ENCODE measurements around the gene TMEM108. TPM values are rescaled to one million over a fixed set of nuclear protein-coding genes. Genes with fewer than 3 reads are reported as not detected.

The TMEM108 gene
- total RNA-seq, 2 experiments from 2014 or later: not detected

DNA sequence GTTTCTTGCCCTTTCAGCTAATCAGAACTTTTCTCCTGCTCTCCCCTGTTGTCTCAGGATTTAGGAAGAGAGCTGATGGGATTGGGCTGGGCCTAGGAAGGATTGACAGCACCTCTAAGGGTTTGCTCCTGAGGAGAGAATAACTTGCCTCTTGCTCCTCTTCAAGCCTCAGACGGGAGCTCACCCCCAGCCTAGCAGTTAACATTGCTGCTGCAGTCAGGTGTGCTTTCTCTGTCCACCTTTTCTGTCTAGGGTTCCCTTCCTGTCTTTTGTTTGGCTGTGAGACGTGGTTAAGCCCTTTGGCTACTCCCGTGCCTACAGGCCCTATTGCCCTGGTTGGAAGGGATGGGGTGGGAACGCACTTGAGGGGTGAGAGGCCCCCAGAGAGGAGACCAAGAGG, 20.1 kb downstream of the TMEM108 start:
- intact Hi-C loops (cut with DNase I, micrococcal nuclease): no loop called here
- H3K27ac Mint-ChIP-seq: no peak overlapping the region
- ChIA-PET POLR2A (no interaction called here), CTCF (interaction anchor here (0.8 kb wide), 1 partner anchor 10 kb away, joined by 3 read pairs; no protein-coding TSS in a partner anchor)
- no peaks in the 10 kb centered on the region for H3K4me1 Mint-ChIP-seq
- H3K4me3 Mint-ChIP-seq: no peak overlapping the region
- no peaks in the 10 kb centered on the region for H3K9me3 Mint-ChIP-seq (ENCODE audit: low read depth)
- H3K27me3 Mint-ChIP-seq: peaks cover 6% of the 10 kb centered on the region
- DNase-seq (no peak), ATAC-seq (no peak)
- H3K36me3 Mint-ChIP-seq (ENCODE audit: low read depth): no peaks in the 10 kb centered on the region

DNA sequence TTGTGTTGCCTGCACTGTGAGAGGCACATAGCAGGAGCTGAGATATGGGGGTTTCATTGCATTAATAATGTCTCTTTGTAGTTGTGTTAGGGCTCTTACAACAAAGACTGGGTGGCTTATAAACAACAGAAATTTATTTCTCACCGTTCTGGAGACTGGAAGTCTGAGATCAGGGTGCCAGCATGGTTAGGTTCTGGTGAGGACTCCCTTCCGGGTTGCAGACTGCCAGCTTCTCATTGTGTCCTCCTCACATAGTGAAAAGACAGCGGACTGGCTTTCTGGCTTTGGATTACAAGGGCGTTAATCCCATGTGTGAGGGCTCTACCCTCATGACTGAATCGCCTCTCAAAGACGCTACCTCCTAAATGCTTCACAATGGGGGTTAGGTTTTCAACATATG, 20.6 kb downstream of the TMEM108 start:
- CTCF ChIA-PET: interaction anchor here (0.8 kb wide), 1 partner anchor 10 kb away, joined by 3 read pairs; no protein-coding TSS in a partner anchor

DNA sequence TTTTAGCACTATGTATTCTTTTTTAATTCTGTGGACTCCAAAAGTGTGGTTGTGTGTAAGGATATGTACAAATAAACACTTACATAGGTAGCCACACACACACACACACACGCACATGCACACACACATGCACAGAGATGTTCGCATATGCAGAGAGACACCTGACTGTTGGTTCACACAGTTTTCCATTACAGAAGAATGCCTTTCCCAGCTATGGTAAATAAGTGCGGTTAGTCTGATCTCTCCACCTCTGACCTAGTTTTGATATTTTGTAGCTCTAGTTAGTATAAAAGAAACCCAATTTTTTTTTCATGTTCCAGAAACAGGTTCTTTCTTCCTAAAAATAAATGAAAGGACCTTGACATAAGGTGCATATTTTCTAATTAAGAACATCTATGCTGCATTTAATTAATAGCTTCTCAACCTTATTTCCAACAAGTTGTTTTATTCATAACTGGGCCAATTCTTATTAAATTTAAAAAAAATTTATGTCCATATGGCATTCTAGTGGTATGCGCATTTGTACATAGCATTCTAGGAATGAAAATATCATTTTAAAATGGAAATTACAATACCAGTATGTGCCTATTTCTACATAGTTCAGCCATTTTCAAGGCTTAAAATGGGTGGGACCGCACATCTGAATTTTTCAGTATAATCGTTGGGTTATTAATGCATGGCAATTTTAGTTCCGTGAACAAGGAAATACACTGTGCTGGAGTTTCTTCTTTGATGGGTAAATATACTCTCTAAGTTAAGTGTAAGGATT, 27.2 kb downstream of the TMEM108 start:
- Mint-ChIP-seq H3K9me3 (ENCODE audit: low read depth) (no peaks in the 10 kb centered on the region), H3K4me1 (no peaks in the 10 kb centered on the region), H3K27me3 (peaks cover 8% of the 10 kb centered on the region), H3K27ac (no peak overlapping the region), H3K36me3 (ENCODE audit: low read depth) (no peaks in the 10 kb centered on the region), H3K4me3 (no peak overlapping the region)
- no peak for ATAC-seq
- DNase-seq: no peak
- ChIA-PET POLR2A (no interaction called here), CTCF (no interaction called here)
- intact Hi-C loops (cut with DNase I, micrococcal nuclease): no loop called here

More for the DNA sequence above, 20.6 kb downstream of the TMEM108 start:
- POLR2A ChIA-PET: no interaction called here
- no peak for ATAC-seq
- Mint-ChIP-seq H3K36me3 (ENCODE audit: low read depth) (no peaks in the 10 kb centered on the region), H3K4me3 (no peak overlapping the region), H3K4me1 (no peaks in the 10 kb centered on the region), H3K27me3 (peaks cover 6% of the 10 kb centered on the region), H3K27ac (no peak overlapping the region), H3K9me3 (ENCODE audit: low read depth) (no peaks in the 10 kb centered on the region)
- no peak for DNase-seq
- intact Hi-C loops (cut with DNase I, micrococcal nuclease): no loop called here

DNA sequence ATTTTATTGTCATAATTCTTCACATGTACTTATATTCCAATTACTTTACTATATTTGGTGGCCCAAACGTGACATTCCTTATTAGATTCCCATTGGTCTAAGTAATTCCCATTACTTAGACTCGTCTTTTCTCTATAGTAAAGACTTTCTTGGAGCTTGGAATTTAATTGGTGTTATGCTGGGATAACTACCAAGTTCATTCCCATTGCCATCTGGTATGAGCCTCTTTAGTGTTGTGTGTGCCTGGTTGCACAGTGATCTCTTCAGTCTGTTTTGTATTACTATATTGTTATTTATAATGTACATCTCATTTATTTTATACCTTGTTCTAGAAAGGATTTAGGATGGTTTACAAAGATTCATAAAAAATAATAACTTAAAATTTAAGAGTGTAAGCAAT, 27.8 kb downstream of the TMEM108 start:
- ChIA-PET CTCF (no interaction called here), POLR2A (no interaction called here)
- H3K4me3 Mint-ChIP-seq: no peak overlapping the region
- H3K36me3 Mint-ChIP-seq (ENCODE audit: low read depth): no peaks in the 10 kb centered on the region
- ATAC-seq (no peak), DNase-seq (no peak)
- H3K27me3 Mint-ChIP-seq: peaks cover 11% of the 10 kb centered on the region
- intact Hi-C loops (cut with DNase I, micrococcal nuclease): no loop called here
- H3K27ac Mint-ChIP-seq: no peak overlapping the region
- no peaks in the 10 kb centered on the region for H3K4me1 Mint-ChIP-seq
- H3K9me3 Mint-ChIP-seq (ENCODE audit: low read depth): no peaks in the 10 kb centered on the region

DNA sequence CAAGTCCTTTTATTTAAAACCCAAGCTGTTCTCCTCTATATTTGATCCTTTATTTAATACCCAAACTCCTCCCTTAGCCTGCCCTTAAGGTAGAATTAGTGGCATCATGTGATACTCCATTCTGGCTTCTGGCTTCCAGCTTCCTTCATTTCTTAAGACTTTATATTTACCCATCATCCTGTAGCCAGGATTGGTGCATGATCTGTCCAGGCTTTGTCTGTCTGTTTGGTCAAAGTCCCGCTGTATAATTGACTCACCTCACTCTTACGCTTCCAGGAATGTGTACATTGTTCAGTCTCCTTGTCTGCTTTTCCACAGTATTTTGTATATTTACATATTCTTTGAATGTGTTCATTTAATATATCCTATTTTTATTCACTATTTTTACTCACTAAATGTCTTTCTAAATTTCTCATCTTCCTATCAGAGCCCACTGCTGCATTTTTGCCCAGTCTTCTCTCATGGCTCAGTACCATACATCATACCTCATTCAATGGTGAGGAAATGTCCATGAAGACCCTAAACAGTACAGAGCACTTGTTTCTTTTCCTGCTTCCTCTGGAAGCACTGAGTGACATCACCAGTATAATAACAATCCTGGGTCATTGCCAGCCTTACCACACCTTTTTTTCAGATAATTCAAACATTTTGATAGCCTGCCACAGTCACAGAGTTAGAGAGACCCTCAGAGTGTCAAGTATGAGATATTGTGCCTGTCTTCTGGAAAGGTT, 31.5 kb downstream of the TMEM108 start:
- POLR2A ChIA-PET: no interaction called here
- CTCF ChIA-PET: no interaction called here
- no peaks in the 10 kb centered on the region for H3K36me3 Mint-ChIP-seq (ENCODE audit: low read depth)

DNA sequence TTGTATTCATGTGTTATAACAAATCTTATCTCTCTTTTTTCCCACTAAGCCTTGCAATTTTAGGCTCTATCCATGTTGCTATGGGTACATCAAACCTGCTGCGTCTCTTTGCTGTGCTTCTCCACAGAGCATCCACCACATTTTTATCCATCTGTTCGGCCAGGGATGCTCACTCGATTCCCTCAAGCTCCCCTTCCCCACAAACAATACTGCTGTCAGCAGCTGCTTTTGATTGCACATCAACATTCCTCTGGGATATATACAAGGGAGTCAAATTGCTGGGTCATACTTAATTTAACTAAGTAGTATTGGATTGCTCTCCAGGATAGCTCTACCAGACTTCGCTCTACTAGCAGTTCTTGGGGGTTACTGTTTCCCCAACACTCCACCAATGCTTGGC, 36.8 kb downstream of the TMEM108 start:
- no peak overlapping the region for H3K4me3 Mint-ChIP-seq
- CTCF ChIA-PET: no interaction called here
- no peak for ATAC-seq

More for the DNA sequence above, 31.5 kb downstream of the TMEM108 start:
- intact Hi-C loops (cut with DNase I, micrococcal nuclease): no loop called here
- H3K27me3 Mint-ChIP-seq: peaks cover 8% of the 10 kb centered on the region
- no peak overlapping the region for H3K4me3 Mint-ChIP-seq
- no peaks in the 10 kb centered on the region for H3K9me3 Mint-ChIP-seq (ENCODE audit: low read depth)
- ATAC-seq: no peak
- H3K27ac Mint-ChIP-seq: no peak overlapping the region
- no peak for DNase-seq
- no peaks in the 10 kb centered on the region for H3K4me1 Mint-ChIP-seq

DNA sequence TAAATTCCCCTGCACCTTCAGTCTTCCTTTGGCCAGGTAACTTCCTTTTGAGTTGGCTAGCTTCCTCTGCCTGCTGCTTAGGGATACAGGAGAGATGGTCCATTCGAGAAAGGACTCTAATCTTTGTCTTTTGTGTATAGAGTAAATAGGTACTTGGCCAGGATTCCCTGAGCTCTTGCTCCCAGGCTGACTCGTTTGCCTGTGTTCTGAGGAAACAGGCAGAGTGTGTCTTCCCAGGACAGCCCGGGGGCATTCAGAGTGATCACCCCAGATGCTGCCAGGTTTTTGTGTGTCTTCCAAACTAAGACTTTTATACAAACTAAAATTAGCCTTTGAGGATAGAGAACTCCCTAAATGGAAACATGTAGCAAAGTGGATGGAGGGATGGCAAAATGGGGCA, 39.5 kb downstream of the TMEM108 start:
- intact Hi-C loops (cut with DNase I, micrococcal nuclease): no loop called here
- Mint-ChIP-seq H3K27ac (no peak overlapping the region), H3K4me1 (no peaks in the 10 kb centered on the region), H3K27me3 (peaks cover 12% of the 10 kb centered on the region), H3K9me3 (ENCODE audit: low read depth) (peaks cover 3% of the 10 kb centered on the region), H3K36me3 (ENCODE audit: low read depth) (no peaks in the 10 kb centered on the region), H3K4me3 (no peak overlapping the region)
- DNase-seq (no peak), ATAC-seq (no peak)
- ChIA-PET CTCF (no interaction called here), POLR2A (no interaction called here)

More for the DNA sequence above, 36.8 kb downstream of the TMEM108 start:
- H3K4me1 Mint-ChIP-seq: no peaks in the 10 kb centered on the region
- H3K27me3 Mint-ChIP-seq: peaks cover 9% of the 10 kb centered on the region
- no peak for DNase-seq
- H3K9me3 Mint-ChIP-seq (ENCODE audit: low read depth): no peaks in the 10 kb centered on the region
- intact Hi-C loops (cut with DNase I, micrococcal nuclease): no loop called here
- no peaks in the 10 kb centered on the region for H3K36me3 Mint-ChIP-seq (ENCODE audit: low read depth)
- POLR2A ChIA-PET: no interaction called here
- no peak overlapping the region for H3K27ac Mint-ChIP-seq

DNA sequence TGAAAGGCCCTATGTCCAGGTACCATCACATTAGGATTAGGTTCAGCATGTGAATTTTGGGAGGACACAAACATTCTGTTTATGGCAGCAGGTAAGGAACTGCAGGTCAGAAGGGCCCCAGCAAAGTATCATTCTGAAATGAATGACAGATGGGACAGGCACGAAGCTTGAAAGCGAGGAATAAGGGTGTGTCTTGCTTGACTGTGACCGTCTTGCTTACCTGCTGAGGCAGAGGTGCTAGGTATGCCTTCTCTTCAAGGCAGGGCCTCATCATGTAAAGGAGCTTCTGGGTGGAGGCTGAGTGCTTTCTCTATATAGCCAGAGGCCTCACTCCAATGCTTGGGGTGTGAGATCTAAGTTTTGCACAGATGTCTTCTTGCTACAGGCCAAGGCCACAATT, 41.4 kb downstream of the TMEM108 start:
- H3K4me3 Mint-ChIP-seq: no peak overlapping the region
- H3K9me3 Mint-ChIP-seq (ENCODE audit: low read depth): peaks cover 3% of the 10 kb centered on the region
- POLR2A ChIA-PET: no interaction called here
- intact Hi-C loops (cut with DNase I, micrococcal nuclease): no loop called here
- H3K27me3 Mint-ChIP-seq: peaks cover 10% of the 10 kb centered on the region
- no peak overlapping the region for H3K27ac Mint-ChIP-seq
- H3K4me1 Mint-ChIP-seq: no peaks in the 10 kb centered on the region
- ATAC-seq (no peak), DNase-seq (no peak)
- no peaks in the 10 kb centered on the region for H3K36me3 Mint-ChIP-seq (ENCODE audit: low read depth)
- CTCF ChIA-PET: no interaction called here

DNA sequence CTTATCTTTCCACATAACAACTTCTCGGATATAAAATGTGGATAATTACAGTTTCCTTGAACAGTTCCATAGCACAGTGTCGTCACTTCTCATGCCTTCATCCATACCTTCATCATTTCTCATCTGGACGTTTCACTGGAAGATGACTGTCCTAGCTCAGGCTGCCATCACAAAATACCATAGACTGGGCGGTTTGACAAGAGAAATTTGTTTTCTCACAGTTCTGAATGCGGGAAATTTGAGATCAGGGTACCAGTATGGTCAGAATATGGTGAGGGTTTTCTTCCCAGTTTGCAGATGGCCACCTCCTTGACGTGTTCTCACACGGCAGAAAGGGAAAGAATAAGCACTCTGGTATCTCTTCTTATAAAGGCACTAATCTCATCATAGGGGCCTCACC, 42.8 kb downstream of the TMEM108 start:
- ATAC-seq (no peak), DNase-seq (no peak)
- intact Hi-C loops (cut with DNase I, micrococcal nuclease): no loop called here
- H3K9me3 Mint-ChIP-seq (ENCODE audit: low read depth): peaks cover 3% of the 10 kb centered on the region
- H3K4me3 Mint-ChIP-seq: no peak overlapping the region
- H3K27me3 Mint-ChIP-seq: peaks cover 5% of the 10 kb centered on the region
- H3K4me1 Mint-ChIP-seq: no peaks in the 10 kb centered on the region
- no peak overlapping the region for H3K27ac Mint-ChIP-seq
- H3K36me3 Mint-ChIP-seq (ENCODE audit: low read depth): no peaks in the 10 kb centered on the region
- POLR2A ChIA-PET: no interaction called here
- CTCF ChIA-PET: no interaction called here

DNA sequence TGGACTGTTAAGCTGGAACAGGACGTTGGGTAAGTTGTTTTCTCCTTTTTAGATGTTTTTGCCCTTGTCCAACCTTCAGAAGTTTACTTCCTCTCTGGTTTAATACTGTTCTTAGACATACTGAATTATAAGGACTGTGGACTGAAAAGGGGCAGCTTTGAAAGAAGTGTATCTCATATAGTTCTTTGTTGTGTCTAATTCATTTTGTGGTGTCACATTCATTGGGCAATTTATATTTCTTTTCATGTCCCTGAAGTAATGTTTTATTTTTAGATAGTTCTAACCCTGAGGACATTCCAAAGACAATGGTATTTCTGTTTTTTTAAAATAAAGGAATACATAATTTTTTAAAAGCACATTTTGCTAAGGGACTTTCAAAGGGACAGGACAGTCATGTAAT, 45.2 kb downstream of the TMEM108 start:
- intact Hi-C loops (cut with DNase I, micrococcal nuclease): no loop called here
- Mint-ChIP-seq H3K4me3 (no peak overlapping the region), H3K27ac (no peak overlapping the region), H3K9me3 (ENCODE audit: low read depth) (peaks cover 3% of the 10 kb centered on the region), H3K27me3 (peaks cover 5% of the 10 kb centered on the region), H3K4me1 (no peaks in the 10 kb centered on the region), H3K36me3 (ENCODE audit: low read depth) (no peaks in the 10 kb centered on the region)
- ATAC-seq (no peak), DNase-seq (no peak)
- CTCF ChIA-PET: no interaction called here
- POLR2A ChIA-PET: no interaction called here

DNA sequence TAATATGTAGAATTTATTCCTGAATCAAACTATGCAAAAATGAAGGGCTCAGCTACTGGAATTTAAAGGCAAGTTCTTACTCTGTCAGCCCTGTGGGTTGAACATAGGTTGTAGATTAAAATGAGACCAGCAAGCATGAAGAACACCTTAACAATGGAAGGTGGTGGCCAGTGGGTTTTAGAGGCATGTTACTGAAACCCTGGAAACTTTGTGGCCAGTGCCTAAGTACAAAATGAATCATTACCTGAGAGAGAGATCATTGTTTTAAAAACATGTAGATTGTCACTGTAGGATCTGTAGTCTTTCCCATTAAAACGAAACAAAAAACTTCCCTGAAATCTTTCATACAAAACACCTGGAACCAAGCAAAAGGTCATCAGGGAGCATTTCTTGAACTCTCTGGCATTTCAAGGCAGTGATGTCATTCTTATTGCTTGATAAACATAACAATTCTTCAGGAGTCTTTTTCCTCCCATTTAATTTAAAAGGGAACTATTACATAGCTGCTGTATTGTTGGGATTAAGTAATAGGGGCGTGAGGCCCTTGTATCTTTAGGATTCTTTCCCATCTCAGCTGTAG, 51.8 kb downstream of the TMEM108 start:
- Mint-ChIP-seq H3K9me3 (ENCODE audit: low read depth) (no peaks in the 10 kb centered on the region), H3K27me3 (peaks cover 8% of the 10 kb centered on the region), H3K4me1 (no peaks in the 10 kb centered on the region), H3K4me3 (no peak overlapping the region), H3K27ac (no peak overlapping the region), H3K36me3 (ENCODE audit: low read depth) (no peaks in the 10 kb centered on the region)
- CTCF ChIA-PET: no interaction called here
- ATAC-seq: no peak
- POLR2A ChIA-PET: no interaction called here
- intact Hi-C loops (cut with DNase I, micrococcal nuclease): no loop called here
- DNase-seq: no peak

DNA sequence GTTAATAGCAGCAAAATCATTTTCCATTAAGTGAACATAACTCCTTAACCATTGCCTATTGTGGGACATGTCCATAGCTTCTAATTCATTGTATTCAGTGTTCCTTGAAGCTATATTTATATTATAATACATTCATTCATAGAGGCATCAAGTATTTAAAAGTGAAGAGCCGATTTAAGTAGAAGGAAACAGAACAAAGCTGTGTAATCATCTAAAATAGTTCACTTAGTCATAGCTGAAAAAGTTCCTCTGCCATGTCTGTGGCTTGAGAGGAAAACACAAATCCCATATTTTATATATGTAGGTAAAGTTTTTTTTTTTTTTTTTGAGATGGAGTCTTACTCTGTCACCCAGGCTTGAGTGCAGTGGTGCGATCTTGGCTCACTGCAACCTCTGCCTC, 54.5 kb downstream of the TMEM108 start:
- H3K27ac Mint-ChIP-seq: no peak overlapping the region
- H3K4me1 Mint-ChIP-seq: no peaks in the 10 kb centered on the region
- no peak for DNase-seq
- ChIA-PET CTCF (interaction anchor here (0.6 kb wide), 1 partner anchor 12 kb away, joined by 3 read pairs; no protein-coding TSS in a partner anchor), POLR2A (no interaction called here)
- H3K4me3 Mint-ChIP-seq: no peak overlapping the region
- intact Hi-C loops (cut with DNase I, micrococcal nuclease): no loop called here
- H3K27me3 Mint-ChIP-seq: peaks cover 8% of the 10 kb centered on the region
- no peak for ATAC-seq
- no peaks in the 10 kb centered on the region for H3K9me3 Mint-ChIP-seq (ENCODE audit: low read depth)
- H3K36me3 Mint-ChIP-seq (ENCODE audit: low read depth): no peaks in the 10 kb centered on the region
